Endodermal cell (in vitro differentiated cells): ENCODE measurements around the gene IQGAP2. TPM values are rescaled to one million over a fixed set of nuclear protein-coding genes. Genes with fewer than 3 reads are reported as not detected.

Experiments
- DNase-seq: peaks from one replicate; pipeline ENCODE4 v3.0.0-alpha.2; 2017
- H3K27ac ChIP-seq: 2 replicates; pipeline ENCODE4 v1.5.1; 2013; ENCODE audit warnings: mild to moderate bottlenecking, low read depth, low read length, moderate library complexity
- H3K27me3 ChIP-seq: 2 replicates; pipeline ENCODE4 v1.6.1; 2013; ENCODE audit warnings: mild to moderate bottlenecking, low read length, moderate library complexity; ENCODE audit not compliant: insufficient read depth, control insufficient read depth, poor library complexity, severe bottlenecking
- H3K36me3 ChIP-seq: 2 replicates; pipeline ENCODE4 v1.7.0; 2013; ENCODE audit warnings: mild to moderate bottlenecking, low read length, moderate library complexity; ENCODE audit not compliant: control insufficient read depth, insufficient read depth
- H3K4me1 ChIP-seq: one replicate; pipeline ENCODE4 v1.7.0; 2013; ENCODE audit warnings: low read length; ENCODE audit not compliant: control insufficient read depth, insufficient read depth
- H3K4me3 ChIP-seq: 2 replicates; pipeline ENCODE4 v1.5.1; 2013; ENCODE audit warnings: mild to moderate bottlenecking, low read length, moderate library complexity
- H3K9ac ChIP-seq: 2 replicates; pipeline ENCODE4 v1.6.1; 2013; ENCODE audit warnings: mild to moderate bottlenecking, low read length, moderate library complexity; ENCODE audit not compliant: poor library complexity, severe bottlenecking; ENCODE audit errors: extremely low read depth
- H3K9me3 ChIP-seq: 2 replicates; pipeline ENCODE4 v1.6.1; 2013; ENCODE audit warnings: mild to moderate bottlenecking, low read length, moderate library complexity; ENCODE audit not compliant: control insufficient read depth
- H3K27ac Mint-ChIP-seq: 2 replicates; pipeline ENCODE4 v1.8.0; 2020; ENCODE audit warnings: mixed read lengths
- H3K27me3 Mint-ChIP-seq: 2 replicates; pipeline ENCODE4 v1.8.0; 2021; ENCODE audit warnings: mild to moderate bottlenecking, mixed read lengths; ENCODE audit not compliant: insufficient read depth
- H3K36me3 Mint-ChIP-seq: 2 replicates; pipeline ENCODE4 v1.8.0; 2020; ENCODE audit warnings: low read depth, mixed read lengths
- H3K4me1 Mint-ChIP-seq: 2 replicates; pipeline ENCODE4 v1.8.0; 2020; ENCODE audit warnings: mixed read lengths
- H3K4me3 Mint-ChIP-seq: 2 replicates; pipeline ENCODE4 v1.8.0; 2020; ENCODE audit warnings: mild to moderate bottlenecking, moderate library complexity, mixed read lengths
- H3K9me3 Mint-ChIP-seq: 2 replicates; pipeline ENCODE4 v1.8.0; 2020; ENCODE audit warnings: mild to moderate bottlenecking, mixed read lengths
- WGBS, 2 experiments: methylation state at CpG; one replicate each; pipeline versions ENCODE4 v1.1.5 to v1.1.7; 2013; ENCODE audit warnings: missing lambda C conversion rate in 2 of 2, mixed read lengths in 1 of 2; ENCODE audit not compliant: insufficient coverage in 1 of 2, insufficient read length in 1 of 2; 5-methylcytosine and 5-hydroxymethylcytosine counted together
- total RNA-seq, 2 donors: library from RNA; stranded (reverse); fragmentation: NEBNext Ultra II Directional in 1 of 2; extraction: Animal tissue kit (Norgen Biotek cat#: 25700) in 1 of 2; gene quantifications; 2 replicates in 1 of 2; 3 replicates in 1 of 2; pipeline ENCODE4 v1.2.1, GENCODE V29; 2021
- TF ChIP-seq, protein P1 (sequence below): fragments of 200-600 bp; sonication (generic); conservative IDR thresholded peaks from 2 replicates; pipeline ENCODE4 v1.5.0; 2021; ENCODE audit warnings: antibody characterized with exemption, mild to moderate bottlenecking

The IQGAP2 gene
- total RNA-seq, 2 donors from 2014 or later: 8.3 to 19.4 TPM

DNA sequence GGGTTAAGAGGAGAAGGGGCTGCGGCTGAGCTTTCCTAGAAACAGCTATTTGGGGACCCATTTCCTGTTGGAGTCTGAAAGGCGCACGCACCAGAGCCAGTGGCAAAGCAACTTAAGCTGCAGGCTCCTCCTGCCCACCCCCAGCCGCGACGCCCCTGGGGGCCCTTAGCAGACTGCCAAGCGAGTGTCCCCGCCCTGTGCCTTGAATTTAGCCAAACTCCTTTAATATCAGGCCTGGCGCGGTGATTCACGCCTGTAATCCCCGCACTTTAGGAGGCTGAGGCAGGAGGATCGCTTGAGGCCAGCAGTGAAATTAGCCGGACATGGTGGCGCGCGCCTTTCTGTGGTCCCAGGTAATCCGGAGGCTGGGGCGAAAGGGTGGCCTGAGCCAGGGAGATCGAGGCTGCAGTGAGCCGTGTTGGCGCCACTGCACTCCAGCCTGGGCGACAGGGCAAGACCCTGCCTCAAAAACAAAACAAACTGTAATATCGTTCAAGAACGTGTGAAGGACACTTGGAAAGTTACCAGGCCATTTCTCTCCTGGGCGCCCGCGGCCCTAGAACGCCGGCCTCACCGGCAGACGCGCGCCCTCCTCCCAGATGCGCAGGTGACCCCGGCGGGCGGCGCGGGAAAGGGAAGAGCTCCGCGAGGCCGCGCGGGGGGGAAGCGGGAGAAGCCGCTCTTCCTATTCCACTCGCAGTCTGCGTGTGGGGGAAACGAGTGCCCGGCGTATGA lies 311.8 kb downstream of the IQGAP2 start:
- peaks cover 27% of the 10 kb centered on the region for H3K27me3 ChIP-seq
- H3K4me1 ChIP-seq: no peaks in the 10 kb centered on the region
- H3K9ac ChIP-seq: no peak overlapping the region
- peaks cover 28% of the 10 kb centered on the region for H3K27me3 Mint-ChIP-seq
- no peak overlapping the region for H3K27ac Mint-ChIP-seq
- H3K27ac ChIP-seq: no peak overlapping the region
- H3K4me1 Mint-ChIP-seq: peaks cover 14% of the 10 kb centered on the region
- H3K9me3 ChIP-seq: no peaks in the 10 kb centered on the region
- H3K9me3 Mint-ChIP-seq: no peaks in the 10 kb centered on the region
- peak; percentile 75 for DNase-seq
- no peaks in the 10 kb centered on the region for H3K36me3 ChIP-seq
- TF ChIP-seq, protein P1, sequence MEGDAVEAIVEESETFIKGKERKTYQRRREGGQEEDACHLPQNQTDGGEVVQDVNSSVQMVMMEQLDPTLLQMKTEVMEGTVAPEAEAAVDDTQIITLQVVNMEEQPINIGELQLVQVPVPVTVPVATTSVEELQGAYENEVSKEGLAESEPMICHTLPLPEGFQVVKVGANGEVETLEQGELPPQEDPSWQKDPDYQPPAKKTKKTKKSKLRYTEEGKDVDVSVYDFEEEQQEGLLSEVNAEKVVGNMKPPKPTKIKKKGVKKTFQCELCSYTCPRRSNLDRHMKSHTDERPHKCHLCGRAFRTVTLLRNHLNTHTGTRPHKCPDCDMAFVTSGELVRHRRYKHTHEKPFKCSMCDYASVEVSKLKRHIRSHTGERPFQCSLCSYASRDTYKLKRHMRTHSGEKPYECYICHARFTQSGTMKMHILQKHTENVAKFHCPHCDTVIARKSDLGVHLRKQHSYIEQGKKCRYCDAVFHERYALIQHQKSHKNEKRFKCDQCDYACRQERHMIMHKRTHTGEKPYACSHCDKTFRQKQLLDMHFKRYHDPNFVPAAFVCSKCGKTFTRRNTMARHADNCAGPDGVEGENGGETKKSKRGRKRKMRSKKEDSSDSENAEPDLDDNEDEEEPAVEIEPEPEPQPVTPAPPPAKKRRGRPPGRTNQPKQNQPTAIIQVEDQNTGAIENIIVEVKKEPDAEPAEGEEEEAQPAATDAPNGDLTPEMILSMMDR: no peak
- H3K4me3 Mint-ChIP-seq: peak overlapping the region; percentile 80
- WGBS, 2 experiments: 42 to 58% methylated on average over 30 to 52 of the region's 52 CpGs
- peaks cover 3% of the 10 kb centered on the region for H3K36me3 Mint-ChIP-seq
- H3K4me3 ChIP-seq: peak overlapping the region; percentile 77

DNA sequence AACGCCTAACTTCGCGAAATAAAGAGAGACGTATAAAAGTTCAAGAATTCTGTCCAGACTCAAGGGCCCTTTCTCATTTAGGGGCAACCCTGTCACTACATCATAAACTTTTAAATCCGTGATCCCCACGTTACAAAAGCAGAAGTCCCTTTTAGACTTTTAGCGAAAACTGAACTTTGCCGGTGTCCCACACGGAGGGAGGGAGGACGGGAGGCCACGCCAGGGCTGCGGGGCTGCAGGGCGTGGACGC lies 312.3 kb downstream of the IQGAP2 start:
- H3K36me3 Mint-ChIP-seq: peaks cover 3% of the 10 kb centered on the region
- peaks cover 28% of the 10 kb centered on the region for H3K27me3 Mint-ChIP-seq
- no peak overlapping the region for H3K27ac ChIP-seq
- WGBS, 2 experiments: 0 to 4% methylated on average over 4 to 14 of the region's 14 CpGs
- H3K4me1 Mint-ChIP-seq: peaks cover 14% of the 10 kb centered on the region
- H3K9me3 ChIP-seq: no peaks in the 10 kb centered on the region
- TF ChIP-seq, protein P1: no peak
- H3K9ac ChIP-seq: no peak overlapping the region
- H3K9me3 Mint-ChIP-seq: no peaks in the 10 kb centered on the region
- peaks cover 27% of the 10 kb centered on the region for H3K27me3 ChIP-seq
- peak overlapping the region; percentile 77 for H3K4me3 ChIP-seq
- no peaks in the 10 kb centered on the region for H3K36me3 ChIP-seq
- no peak for DNase-seq
- peak overlapping the region; percentile 80 for H3K4me3 Mint-ChIP-seq
- H3K27ac Mint-ChIP-seq: no peak overlapping the region
- H3K4me1 ChIP-seq: no peaks in the 10 kb centered on the region

DNA sequence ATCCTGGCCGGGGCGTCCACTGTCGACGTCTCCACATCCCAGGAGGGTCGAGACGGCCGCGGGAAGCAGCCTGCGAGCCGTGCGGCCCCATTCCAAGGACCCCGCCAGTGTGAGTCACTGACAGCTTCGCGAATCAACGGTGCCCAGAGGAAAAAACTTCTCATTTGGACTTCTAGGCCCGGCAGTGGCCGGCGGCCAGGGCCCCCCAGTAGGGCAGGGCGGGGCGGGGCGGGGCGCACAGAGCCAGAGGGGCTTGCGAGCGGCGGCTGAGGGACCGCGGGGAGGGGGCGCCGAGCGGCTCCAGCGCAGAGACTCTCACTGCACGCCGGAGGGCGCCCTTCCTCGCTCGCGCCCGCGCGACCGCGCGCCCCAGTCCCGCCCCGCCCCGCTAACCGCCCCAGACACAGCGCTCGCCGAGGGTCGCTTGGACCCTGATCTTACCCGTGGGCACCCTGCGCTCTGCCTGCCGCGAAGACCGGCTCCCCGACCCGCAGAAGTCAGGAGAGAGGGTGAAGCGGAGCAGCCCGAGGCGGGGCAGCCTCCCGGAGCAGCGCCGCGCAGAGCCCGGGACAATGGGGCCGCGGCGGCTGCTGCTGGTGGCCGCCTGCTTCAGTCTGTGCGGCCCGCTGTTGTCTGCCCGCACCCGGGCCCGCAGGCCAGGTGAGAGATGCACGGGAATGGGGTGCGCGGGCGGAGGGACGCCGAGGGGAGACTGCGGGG lies 312.8 kb downstream of the IQGAP2 start, which contains the start of gene F2R:
Gene F2R, plus strand, starts transcription at position 391 of the 720 bp plus-strand sequence. Its CDS starts 182 bp downstream, at position 573.
- peak within 1 kb of the TSS; percentile 13 for H3K27ac Mint-ChIP-seq
- 0% methylated on average over 11 to 82 of the region's 82 CpGs for WGBS, 2 experiments

More for the DNA sequence above, 312.8 kb downstream of the IQGAP2 start, which contains the start of gene F2R:
- Mint-ChIP-seq H3K27me3 (peaks cover 28% of the 10 kb centered on the region), H3K4me3 (peak within 1 kb of the TSS; percentile 80), H3K9me3 (no peaks in the 10 kb centered on the region), H3K4me1 (peaks cover 14% of the 10 kb centered on the region), H3K36me3 (peaks cover 3% of the 10 kb centered on the region)
- DNase-seq: peak; percentile 90
- Histone ChIP-seq H3K27me3 (peaks cover 27% of the 10 kb centered on the region), H3K36me3 (no peaks in the 10 kb centered on the region), H3K4me1 (no peaks in the 10 kb centered on the region), H3K9ac (peak within 1 kb of the TSS; percentile 62), H3K27ac (peak within 1 kb of the TSS; percentile 16), H3K4me3 (peak within 1 kb of the TSS; percentile 96), H3K9me3 (no peaks in the 10 kb centered on the region)
- TF ChIP-seq, protein P1: peak; percentile 84
